ENCODE results near the gene ARL13B. TPM values are rescaled to one million over a fixed set of nuclear protein-coding genes. Genes with fewer than 3 reads are reported as not detected.
"Not testable (repeated sequence)": the region's sequence is repeated elsewhere in the genome, so short reads cannot be mapped to it uniquely, and the experiment has no call there.

ARL13B gene
- total RNA-seq, 2 experiments from 2014 or later = 10.5 to 10.7 TPM

DNA sequence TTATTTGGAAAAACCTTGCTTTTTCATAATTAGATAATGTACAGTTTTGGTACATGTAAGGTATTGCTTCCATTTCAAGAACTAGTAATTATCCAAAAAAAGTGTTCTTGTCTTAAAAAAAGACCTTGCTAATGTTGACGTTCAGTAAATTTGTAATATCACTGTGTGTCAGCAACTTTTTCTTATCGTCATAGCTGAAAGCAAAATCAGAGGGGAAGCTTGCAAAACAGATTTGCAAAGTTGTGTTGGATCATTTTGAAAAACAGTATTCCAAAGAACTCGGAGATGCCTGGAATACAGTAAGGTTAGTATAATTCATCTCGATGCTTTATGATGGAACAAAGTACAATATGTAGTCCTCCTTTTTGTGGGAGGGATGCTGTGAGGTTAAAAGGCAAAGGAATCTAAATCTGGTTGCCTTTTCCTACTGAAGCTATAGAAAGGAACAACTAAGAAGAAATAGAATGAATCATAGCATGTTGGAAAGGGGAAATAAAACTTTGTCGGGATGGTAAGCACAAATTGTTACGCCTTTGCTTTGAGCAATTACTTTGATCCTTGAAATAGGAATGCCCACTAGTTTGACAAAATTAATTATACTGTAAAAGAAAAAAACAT lies 84.4 kb downstream of the ARL13B start:
- peaks cover 47% of the 10 kb centered on the region for H3K36me3 Mint-ChIP-seq
- H3K4me1 Mint-ChIP-seq = peaks cover 42% of the 10 kb centered on the region

DNA sequence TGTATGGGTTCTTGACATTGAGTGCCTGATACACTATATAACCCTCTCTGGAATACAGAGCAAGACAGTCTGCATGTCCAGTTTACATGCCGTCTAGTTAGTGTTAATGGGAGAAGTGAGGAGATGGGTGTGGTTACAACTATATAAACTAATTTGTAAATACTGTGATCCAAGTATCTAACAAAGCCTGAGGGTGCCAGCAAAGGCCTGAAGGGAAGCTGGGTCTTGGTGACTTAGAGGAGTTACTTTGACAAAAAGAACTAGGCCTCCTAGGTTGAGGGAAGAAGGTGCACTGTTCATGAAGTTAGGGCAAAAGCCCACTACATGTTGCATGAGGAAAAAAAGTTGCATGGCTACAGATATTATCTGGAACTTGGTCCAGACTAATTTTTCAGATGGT lies 85.2 kb downstream of the ARL13B start:
- Mint-ChIP-seq H3K4me1 (peaks cover 44% of the 10 kb centered on the region), H3K9me3 (peaks cover 3% of the 10 kb centered on the region), H3K36me3 (peaks cover 47% of the 10 kb centered on the region), H3K4me3 (no peak overlapping the region), H3K27ac (no peak overlapping the region), H3K27me3 (no peaks in the 10 kb centered on the region)
- no peak for DNase-seq

More for the DNA sequence above, 84.4 kb downstream of the ARL13B start:
- peaks cover 3% of the 10 kb centered on the region for H3K9me3 Mint-ChIP-seq
- peak overlapping the region; percentile 97 for H3K4me3 Mint-ChIP-seq
- DNase-seq = no peak
- H3K27me3 Mint-ChIP-seq = no peaks in the 10 kb centered on the region
- peak overlapping the region; percentile 99 for H3K27ac Mint-ChIP-seq

DNA sequence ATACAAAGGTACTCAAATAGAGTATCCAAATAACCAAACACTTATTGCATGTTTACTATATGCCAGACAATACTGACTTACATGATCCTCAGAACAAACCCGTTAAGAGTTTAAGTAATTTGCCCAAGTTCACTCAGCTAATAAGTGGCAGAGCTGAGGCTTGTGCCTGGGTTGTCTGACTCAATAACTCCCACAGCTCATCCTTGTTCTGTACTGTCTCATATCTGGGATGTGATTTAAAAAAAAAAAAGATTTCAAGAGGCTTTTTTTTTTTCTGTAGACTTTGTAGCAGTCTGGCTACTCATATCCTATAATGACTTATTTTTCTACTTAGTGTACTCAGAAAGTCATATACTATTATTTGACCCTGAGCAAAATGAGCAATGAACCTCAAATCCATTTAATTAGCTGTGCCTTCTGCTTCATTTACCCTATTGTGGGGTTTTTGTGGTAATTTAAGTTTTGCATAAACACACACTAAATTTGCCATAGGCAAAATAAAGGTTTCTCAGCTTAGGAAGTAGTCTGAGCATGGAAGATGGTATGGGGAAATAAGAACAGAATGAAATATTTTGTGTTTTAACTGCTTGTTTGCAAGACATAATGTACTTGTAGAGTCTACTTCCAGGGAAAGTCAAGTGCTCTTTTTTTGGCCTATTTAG lies 86.0 kb downstream of the ARL13B start:
- H3K4me3 Mint-ChIP-seq = no peak overlapping the region
- H3K9me3 Mint-ChIP-seq = peaks cover 3% of the 10 kb centered on the region
- no peak overlapping the region for H3K27ac Mint-ChIP-seq
- no peaks in the 10 kb centered on the region for H3K27me3 Mint-ChIP-seq
- peaks cover 42% of the 10 kb centered on the region for H3K36me3 Mint-ChIP-seq
- H3K4me1 Mint-ChIP-seq = peaks cover 45% of the 10 kb centered on the region
- no peak for DNase-seq

DNA sequence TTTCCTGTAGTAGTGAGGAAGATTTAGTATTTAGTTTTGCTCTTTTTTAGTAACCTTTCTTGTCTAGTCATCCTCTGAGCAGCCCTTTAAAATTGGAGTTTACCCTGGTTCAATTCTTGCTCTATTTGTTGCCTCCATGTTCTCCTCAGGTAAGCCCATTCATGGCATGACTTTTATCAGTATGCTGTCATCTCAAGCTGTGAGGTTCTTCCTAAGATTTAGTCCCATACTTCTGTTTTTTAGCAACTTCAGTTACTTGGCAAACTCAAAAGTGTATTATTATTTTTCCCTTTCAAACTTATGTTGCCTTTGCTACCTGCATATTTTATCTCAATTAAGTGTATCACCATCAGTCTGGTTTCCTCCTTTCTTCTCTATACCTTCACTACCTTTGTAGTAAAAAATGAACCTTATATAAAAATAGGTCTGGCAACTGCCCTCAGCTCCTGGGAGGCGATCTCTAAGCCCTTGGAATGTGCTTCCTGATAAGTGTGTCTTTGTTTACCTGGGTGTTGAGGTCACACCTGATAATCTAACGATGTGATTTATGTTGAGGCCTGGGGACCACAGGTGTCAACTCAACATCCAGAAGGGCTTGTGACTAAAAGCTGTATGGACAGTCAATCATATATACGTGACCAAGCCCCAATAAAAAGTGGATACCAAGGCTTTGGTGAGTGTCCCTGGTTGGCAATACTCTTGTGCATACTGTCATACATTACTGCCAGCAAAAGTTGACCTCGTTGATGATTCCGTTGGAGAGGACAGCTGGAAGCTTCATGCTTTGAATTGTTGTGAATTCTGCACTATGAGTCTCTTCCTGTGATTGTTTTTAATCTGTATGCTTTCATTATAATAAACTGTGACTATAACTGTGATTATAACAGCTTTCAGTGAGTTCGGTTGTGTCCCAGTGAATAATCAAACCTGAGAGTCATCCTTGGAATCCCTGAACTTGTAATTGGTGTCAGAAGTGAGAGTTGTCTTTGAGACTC lies 86.8 kb downstream of the ARL13B start:
- Mint-ChIP-seq H3K36me3 (peaks cover 40% of the 10 kb centered on the region), H3K27me3 (no peaks in the 10 kb centered on the region), H3K9me3 (peaks cover 3% of the 10 kb centered on the region), H3K27ac (no peak overlapping the region), H3K4me1 (peaks cover 53% of the 10 kb centered on the region), H3K4me3 (no peak overlapping the region)
- DNase-seq = no peak

DNA sequence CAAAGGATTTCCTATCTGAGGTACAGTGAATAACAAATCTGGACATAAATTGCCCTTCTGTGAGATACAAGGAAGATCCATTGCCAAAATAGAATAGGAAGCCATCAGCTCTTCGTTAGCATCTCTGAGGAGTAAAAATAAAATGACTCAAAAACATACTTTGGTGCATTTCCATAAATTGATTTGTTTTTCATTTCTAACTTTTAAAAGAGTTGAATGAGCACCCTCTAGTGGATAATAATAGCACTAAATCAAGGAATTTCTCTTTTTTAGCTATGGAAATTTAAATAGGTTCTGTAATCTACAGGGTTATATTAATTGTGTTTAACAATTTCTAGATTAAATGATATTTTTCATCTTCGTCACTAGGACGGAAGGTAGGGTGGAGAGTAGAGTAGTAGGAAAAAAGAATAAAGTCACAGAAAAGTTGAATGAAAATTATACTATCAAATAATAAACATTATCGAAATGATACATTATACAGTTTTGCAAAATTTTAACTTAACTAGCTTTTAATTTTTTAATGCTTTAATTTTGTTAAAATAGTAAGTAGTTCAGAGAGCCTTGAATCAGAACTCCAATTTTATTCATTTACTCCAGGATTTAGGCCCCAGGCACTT lies 89.3 kb downstream of the ARL13B start:
- Mint-ChIP-seq H3K27me3 (no peaks in the 10 kb centered on the region), H3K4me3 (no peak overlapping the region), H3K27ac (no peak overlapping the region), H3K4me1 (peaks cover 59% of the 10 kb centered on the region), H3K36me3 (peaks cover 58% of the 10 kb centered on the region), H3K9me3 (peaks cover 3% of the 10 kb centered on the region)
- no peak for DNase-seq

DNA sequence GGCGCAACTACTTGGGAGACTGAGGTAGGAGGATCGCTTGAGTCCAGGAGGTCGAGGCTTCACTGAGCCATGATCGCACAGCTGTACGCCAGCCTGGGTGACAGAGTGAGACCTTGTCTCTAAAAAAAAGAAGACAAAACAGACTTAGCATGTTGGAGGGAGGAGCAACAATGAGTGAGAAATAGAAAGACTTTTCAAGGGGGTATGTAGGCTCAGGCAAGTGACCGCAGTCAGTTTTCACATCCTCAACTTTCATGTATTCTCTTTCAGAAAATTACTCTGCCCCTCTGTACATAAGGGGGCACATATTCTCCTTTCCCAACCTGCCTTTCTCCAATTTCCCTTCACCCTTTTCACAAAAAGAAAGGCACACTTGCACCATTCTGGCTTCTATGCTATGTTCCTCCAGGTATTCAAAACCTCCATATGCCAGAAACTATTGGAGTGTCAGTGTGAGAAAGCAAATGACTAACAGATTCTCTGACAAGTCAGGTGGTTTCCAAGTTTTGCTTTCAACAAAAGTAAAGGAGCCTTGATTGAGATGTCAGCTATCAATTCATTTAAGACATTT lies 90.5 kb downstream of the ARL13B start:
- no peaks in the 10 kb centered on the region for H3K27me3 Mint-ChIP-seq
- peaks cover 57% of the 10 kb centered on the region for H3K4me1 Mint-ChIP-seq
- peak overlapping the region; percentile 65 for H3K27ac Mint-ChIP-seq
- DNase-seq = no peak
- peaks cover 3% of the 10 kb centered on the region for H3K9me3 Mint-ChIP-seq
- peaks cover 57% of the 10 kb centered on the region for H3K36me3 Mint-ChIP-seq
- no peak overlapping the region for H3K4me3 Mint-ChIP-seq

DNA sequence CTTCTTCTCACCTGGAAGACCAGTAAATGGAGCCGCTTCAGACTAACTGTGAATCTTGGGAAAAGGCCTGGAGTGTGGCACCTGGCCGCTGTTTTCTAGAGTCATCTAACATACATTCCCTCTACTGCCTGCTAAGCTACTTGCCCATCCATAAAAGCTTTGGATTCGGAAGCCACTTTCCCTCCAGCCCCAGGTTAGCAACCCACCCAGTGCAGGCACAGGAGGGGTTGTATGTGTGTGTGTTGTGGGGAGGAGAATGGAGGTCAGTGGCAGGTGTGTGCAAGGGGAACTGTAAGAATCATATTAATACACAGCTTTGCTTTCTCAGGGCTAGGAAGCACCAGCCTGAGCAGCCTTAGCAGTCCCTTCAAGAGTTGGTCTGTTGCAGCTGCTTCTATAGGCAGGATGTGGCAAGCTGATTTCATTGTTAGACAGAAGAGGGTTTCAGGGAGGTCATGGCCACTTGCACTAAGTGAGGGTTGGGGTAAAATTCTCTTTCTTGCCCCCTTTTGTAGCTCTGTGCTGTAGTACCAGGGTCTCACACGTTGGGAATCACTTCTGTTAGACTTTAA lies 91.8 kb downstream of the ARL13B start:
- Mint-ChIP-seq H3K27me3 (no peaks in the 10 kb centered on the region), H3K9me3 (peaks cover 2% of the 10 kb centered on the region), H3K27ac (peak overlapping the region; percentile 4), H3K4me1 (peaks cover 48% of the 10 kb centered on the region), H3K4me3 (no peak overlapping the region), H3K36me3 (peaks cover 61% of the 10 kb centered on the region)
- DNase-seq = no peak

DNA sequence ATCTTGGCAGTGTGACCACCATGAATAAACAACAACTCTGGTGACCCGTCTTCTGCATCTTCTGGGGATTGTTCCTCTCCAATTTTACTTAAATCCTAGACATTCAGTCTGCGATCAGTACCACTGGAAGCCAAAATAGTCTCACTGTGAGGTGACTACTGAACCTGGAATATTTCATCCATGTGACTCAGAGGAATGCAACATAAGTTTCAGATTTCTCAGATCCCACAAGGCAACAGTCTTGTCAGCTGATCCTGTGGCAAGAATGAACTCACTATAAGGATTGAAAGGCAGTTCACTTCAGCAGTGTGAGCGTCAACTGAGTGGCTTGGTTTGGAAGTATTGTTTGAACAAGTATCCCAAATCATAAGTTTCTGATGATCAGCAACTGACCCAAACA lies 96.1 kb downstream of the ARL13B start:
- Mint-ChIP-seq H3K9me3 (no peaks in the 10 kb centered on the region), H3K4me1 (peaks cover 55% of the 10 kb centered on the region), H3K4me3 (no peak overlapping the region), H3K27ac (no peak overlapping the region), H3K27me3 (no peaks in the 10 kb centered on the region), H3K36me3 (peaks cover 62% of the 10 kb centered on the region)
- DNase-seq = no peak

DNA sequence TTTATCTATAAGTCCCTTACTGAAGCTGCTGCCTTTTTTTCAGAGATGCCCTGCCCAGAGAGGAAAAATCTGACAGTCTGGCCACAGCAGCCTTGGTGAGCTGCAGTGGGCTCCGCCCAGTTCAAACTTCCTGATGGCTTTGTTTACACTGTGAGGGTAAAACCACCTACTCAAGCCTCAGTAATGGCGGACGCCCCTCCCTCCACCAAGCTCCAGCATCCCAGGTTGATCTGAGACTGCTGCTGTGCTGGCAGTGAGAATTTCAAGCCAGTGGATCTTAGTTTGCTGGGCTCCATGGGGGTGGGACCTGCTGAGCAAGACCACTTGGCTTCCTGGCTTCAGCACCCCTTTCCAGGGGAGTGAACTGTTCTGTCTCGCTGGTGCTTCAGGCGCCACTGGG lies 100.6 kb downstream of the ARL13B start:
- H3K36me3 Mint-ChIP-seq = peaks cover 42% of the 10 kb centered on the region
- H3K4me3 Mint-ChIP-seq = not testable (repeated sequence)

DNA sequence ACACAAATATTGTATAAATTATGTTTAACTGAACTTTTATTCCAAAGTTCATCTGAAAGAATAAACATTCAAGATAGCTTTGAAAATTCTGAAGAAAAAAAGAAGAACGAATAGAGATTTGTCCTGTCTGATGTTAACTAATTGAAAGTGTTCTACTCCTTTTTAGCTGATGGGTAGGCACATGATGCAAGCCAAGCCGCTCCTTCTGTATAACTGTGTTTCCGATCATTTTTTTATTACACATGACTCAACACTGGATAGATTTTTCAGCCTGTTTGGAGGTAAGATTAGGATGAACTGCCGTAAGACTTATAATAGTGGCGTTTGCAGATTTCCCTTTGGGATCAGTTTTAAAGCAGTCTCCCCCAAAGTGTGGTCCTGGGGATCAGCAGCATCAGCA lies 101.9 kb downstream of the ARL13B start:
- H3K27ac Mint-ChIP-seq = no peak overlapping the region
- peaks cover 44% of the 10 kb centered on the region for H3K4me1 Mint-ChIP-seq
- H3K36me3 Mint-ChIP-seq = peaks cover 30% of the 10 kb centered on the region
- no peaks in the 10 kb centered on the region for H3K9me3 Mint-ChIP-seq
- H3K27me3 Mint-ChIP-seq = no peaks in the 10 kb centered on the region
- DNase-seq = no peak
- H3K4me3 Mint-ChIP-seq = no peak overlapping the region

More for the DNA sequence above, 100.6 kb downstream of the ARL13B start:
- not testable (repeated sequence) for H3K27me3 Mint-ChIP-seq, H3K27ac Mint-ChIP-seq, H3K9me3 Mint-ChIP-seq, DNase-seq
- H3K4me1 Mint-ChIP-seq = peaks cover 42% of the 10 kb centered on the region

DNA sequence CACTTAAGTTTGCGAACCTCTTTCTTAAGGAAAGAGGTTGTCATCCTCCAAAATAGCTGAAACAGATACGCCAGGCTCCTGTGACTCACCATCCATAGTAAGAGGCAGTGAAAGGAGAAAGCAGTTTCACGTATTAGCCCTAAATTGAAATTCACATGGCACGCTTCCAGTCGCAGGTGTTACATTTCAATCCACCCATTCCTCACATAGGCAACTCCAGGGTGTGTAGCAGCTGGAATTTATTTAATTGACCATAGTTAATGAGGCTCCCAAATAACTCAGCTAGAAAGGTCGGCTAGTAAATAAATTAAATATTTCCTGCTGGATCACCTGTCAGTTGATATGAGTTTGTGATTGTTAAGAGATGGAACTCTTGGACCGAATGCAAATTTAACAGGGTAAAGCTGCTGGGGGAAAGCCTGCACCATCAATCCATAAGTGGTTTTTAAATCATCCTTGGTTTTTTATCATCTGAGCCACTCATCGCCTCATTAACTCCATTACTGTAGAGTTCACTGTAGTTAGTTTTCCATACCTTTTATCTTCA lies 102.5 kb downstream of the ARL13B start:
- Mint-ChIP-seq H3K4me1 (peaks cover 41% of the 10 kb centered on the region), H3K27me3 (no peaks in the 10 kb centered on the region), H3K4me3 (no peak overlapping the region), H3K27ac (no peak overlapping the region), H3K9me3 (no peaks in the 10 kb centered on the region), H3K36me3 (peaks cover 27% of the 10 kb centered on the region)
- no peak for DNase-seq

DNA sequence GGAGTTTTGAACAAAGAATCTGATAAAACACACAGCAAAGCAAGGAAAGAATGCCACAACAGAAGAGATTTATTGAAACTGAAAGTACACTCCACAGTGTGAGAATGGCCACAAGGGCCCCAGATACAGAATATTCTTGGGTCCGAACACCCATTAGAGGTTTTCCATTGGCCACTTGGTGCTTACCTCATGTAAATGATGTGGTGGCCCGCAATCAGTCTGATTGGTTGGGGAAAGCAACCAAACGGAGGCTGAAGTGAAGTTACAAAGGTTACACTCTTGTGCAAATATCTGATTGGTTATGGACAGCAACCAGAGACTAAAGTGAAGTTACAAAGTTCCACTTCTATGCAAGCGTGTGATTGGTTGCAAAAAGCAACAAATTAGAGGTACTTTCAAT lies 103.3 kb downstream of the ARL13B start:
- H3K27ac Mint-ChIP-seq = no peak overlapping the region
- peaks cover 33% of the 10 kb centered on the region for H3K4me1 Mint-ChIP-seq
- peaks cover 26% of the 10 kb centered on the region for H3K36me3 Mint-ChIP-seq
- no peak overlapping the region for H3K4me3 Mint-ChIP-seq
- H3K9me3 Mint-ChIP-seq = no peaks in the 10 kb centered on the region
- no peak for DNase-seq
- no peaks in the 10 kb centered on the region for H3K27me3 Mint-ChIP-seq

DNA sequence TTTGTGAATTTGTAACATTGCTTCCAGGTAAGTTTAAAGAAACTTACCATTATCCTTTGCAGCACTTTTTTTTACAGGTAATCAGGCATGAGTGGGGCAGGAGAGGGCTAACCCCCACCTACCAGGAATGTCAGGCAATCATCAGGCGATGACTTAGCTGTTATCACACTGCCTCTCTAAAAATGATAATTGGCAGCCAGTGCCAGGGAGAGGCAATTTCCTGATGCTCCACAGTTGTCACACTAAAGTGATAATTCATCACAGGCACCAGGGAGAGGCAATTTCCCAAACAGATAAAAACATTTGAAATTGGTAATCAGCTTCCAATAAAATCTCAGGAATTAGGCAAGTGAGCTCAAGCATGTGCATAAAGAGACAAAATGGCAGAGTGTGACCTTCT lies 109.2 kb downstream of the ARL13B start:
- peaks cover 27% of the 10 kb centered on the region for H3K36me3 Mint-ChIP-seq
- no peak overlapping the region for H3K27ac Mint-ChIP-seq
- no peak overlapping the region for H3K4me3 Mint-ChIP-seq
- peaks cover 2% of the 10 kb centered on the region for H3K4me1 Mint-ChIP-seq
- no peaks in the 10 kb centered on the region for H3K27me3 Mint-ChIP-seq
- no peak for DNase-seq
- H3K9me3 Mint-ChIP-seq = no peaks in the 10 kb centered on the region

DNA sequence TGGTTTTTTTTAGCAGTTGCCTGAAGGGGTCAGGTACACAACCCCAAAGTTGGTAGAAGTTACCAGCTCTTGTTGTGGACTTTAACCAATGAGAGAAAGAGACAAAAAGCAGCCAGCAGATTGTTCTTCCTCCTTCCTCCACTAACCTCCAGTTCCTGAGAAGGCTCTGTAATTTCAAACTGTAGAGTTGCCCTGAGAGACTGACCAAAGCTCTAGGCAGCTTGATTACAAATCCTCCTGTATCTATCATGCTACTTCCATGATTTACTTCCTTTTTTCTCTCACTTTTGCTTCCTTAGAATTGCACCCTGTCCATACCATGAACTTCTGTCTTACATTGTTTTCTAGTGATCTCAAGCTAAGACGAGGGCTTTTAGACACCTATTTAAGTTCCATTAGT lies 112.1 kb downstream of the ARL13B start:
- Mint-ChIP-seq H3K4me1 (no peaks in the 10 kb centered on the region), H3K4me3 (no peak overlapping the region), H3K27ac (no peak overlapping the region), H3K36me3 (peaks cover 23% of the 10 kb centered on the region), H3K9me3 (no peaks in the 10 kb centered on the region), H3K27me3 (no peaks in the 10 kb centered on the region)
- DNase-seq = no peak
